Lower leg skin (tissue), 3 donors: ENCODE measurements around the gene RHCE.
"Not testable (repeated sequence)": the region's sequence is repeated elsewhere in the genome, so short reads cannot be mapped to it uniquely, and the experiment has no call there.

ENCODE experiments used
- POLR2A ChIP-seq, 2 donors: fragments of 450-650 bp; IDR thresholded peaks; one replicate each; pipeline ENCODE4 v1.6.1; 2016 to 2017; ENCODE audit warnings: antibody characterized with exemption in 2 of 2, mild to moderate bottlenecking in 1 of 2, moderate library complexity in 1 of 2
- TF ChIP-seq, protein P1 (sequence below), 3 donors: fragments of 450-650 bp; IDR thresholded peaks; one replicate each; pipeline ENCODE4 v1.5.1; 2016; ENCODE audit warnings: antibody characterized with exemption in 3 of 3, mild to moderate bottlenecking in 3 of 3, moderate library complexity in 2 of 3

DNA sequence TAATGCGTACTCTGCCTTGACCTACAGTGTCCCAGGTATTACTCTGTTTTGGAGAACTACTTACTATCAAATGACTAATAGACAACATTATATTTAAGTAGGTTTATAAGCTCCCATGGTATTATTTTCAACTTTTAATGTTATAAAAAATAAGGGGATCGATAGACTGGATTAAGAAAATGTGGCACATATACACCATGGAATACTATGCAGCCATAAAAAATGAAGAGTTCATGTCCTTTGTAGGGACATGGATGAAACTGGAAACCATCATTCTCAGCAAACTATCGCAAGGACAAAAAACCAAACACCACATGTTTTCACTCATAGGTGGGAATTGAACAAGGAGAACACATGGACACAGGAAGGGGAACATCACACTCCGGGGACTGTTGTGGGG, 40.2 kb upstream of the RHCE start:
- TF ChIP-seq, protein P1, sequence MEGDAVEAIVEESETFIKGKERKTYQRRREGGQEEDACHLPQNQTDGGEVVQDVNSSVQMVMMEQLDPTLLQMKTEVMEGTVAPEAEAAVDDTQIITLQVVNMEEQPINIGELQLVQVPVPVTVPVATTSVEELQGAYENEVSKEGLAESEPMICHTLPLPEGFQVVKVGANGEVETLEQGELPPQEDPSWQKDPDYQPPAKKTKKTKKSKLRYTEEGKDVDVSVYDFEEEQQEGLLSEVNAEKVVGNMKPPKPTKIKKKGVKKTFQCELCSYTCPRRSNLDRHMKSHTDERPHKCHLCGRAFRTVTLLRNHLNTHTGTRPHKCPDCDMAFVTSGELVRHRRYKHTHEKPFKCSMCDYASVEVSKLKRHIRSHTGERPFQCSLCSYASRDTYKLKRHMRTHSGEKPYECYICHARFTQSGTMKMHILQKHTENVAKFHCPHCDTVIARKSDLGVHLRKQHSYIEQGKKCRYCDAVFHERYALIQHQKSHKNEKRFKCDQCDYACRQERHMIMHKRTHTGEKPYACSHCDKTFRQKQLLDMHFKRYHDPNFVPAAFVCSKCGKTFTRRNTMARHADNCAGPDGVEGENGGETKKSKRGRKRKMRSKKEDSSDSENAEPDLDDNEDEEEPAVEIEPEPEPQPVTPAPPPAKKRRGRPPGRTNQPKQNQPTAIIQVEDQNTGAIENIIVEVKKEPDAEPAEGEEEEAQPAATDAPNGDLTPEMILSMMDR (IDR thresholded peaks at IDR 0.05), result not testable (repeated sequence)
- not testable (repeated sequence) for TF ChIP-seq POLR2A (IDR thresholded peaks at IDR 0.05)
